OCI-LY7 (cell line): ENCODE results near the gene LHX4. TPM values are rescaled to one million over a fixed set of nuclear protein-coding genes. Genes with fewer than 3 reads are reported as not detected.

ENCODE experiments used
- BruUV-seq: library from RNA; stranded (reverse); fragments of 400-500 nt; replicated peaks from 2 replicates; lab custom pipeline; 2021; lab: Mats Ljungman, UMichigan
- CTCF ChIA-PET: fragments of 300-600 bp; sonication (Branson Sonifier 250); formaldehyde crosslinking; loops from one replicate; lab custom pipeline; 2022; ENCODE audit warnings: antibody characterized with exemption; ENCODE audit not compliant: unreplicated experiment; lab: Charles Lee
- POLR2A ChIA-PET: fragments of 300-600 bp; sonication (Branson Sonifier 250); formaldehyde crosslinking; loops from one replicate; lab custom pipeline; 2022; ENCODE audit warnings: antibody characterized with exemption; lab: Charles Lee
- DNase-seq: peaks from one replicate; pipeline ENCODE4 v3.0.0-alpha.2; 2015; ENCODE audit warnings: low spot score
- H2AFZ ChIP-seq: fragments of 200-600 bp; sonication (generic), shearing (Covaris generic); 2 replicates; pipeline ENCODE4 v1.6.1; 2014; ENCODE audit warnings: mild to moderate bottlenecking, antibody characterized with exemption, low read length, moderate library complexity
- H3K27ac ChIP-seq: fragments of 200-600 bp; sonication (generic); 2 replicates; pipeline ENCODE4 v1.5.1; 2014; ENCODE audit warnings: mixed run types, low read depth, mild to moderate bottlenecking, moderate library complexity, low read length, inconsistent platforms; ENCODE audit not compliant: poor library complexity, severe bottlenecking
- H3K36me3 ChIP-seq: fragments of 200-600 bp; sonication (generic); 2 replicates; pipeline ENCODE4 v1.6.1; 2014; ENCODE audit warnings: mild to moderate bottlenecking, antibody characterized with exemption, low read length, moderate library complexity, mixed read lengths; ENCODE audit not compliant: insufficient read depth
- H3K4me1 ChIP-seq: fragments of 200-600 bp; sonication (generic); 2 replicates; pipeline ENCODE4 v1.5.1; 2014; ENCODE audit warnings: mild to moderate bottlenecking, low read length; ENCODE audit not compliant: insufficient read depth, poor library complexity, severe bottlenecking
- H3K4me2 ChIP-seq: fragments of 200-600 bp; sonication (generic); 2 replicates; pipeline ENCODE4 v1.6.1; 2014; ENCODE audit warnings: mild to moderate bottlenecking, low read length
- H3K4me3 ChIP-seq: fragments of 200-600 bp; sonication (generic); 2 replicates; pipeline ENCODE4 v1.5.1; 2014; ENCODE audit warnings: mild to moderate bottlenecking, low read depth, low read length; ENCODE audit not compliant: poor library complexity, severe bottlenecking
- H3K79me2 ChIP-seq: fragments of 200-600 bp; sonication (generic); 2 replicates; pipeline ENCODE4 v1.6.1; 2016; ENCODE audit warnings: low read depth, mild to moderate bottlenecking, low read length, moderate library complexity, mixed read lengths; ENCODE audit not compliant: insufficient read depth
- H3K9me2 ChIP-seq: fragments of 200-600 bp; sonication (generic); 2 replicates; pipeline ENCODE4 v1.6.1; 2016; ENCODE audit warnings: mild to moderate bottlenecking, low read length, mixed read lengths; ENCODE audit not compliant: insufficient read depth
- H3K9me3 ChIP-seq: fragments of 200-600 bp; sonication (generic); 2 replicates; pipeline ENCODE4 v1.6.1; 2014; ENCODE audit warnings: mild to moderate bottlenecking, mixed run types, low read length, mixed read lengths
- H4K20me1 ChIP-seq: fragments of 200-600 bp; sonication (generic); 2 replicates; pipeline ENCODE4 v1.6.1; 2014; ENCODE audit warnings: mild to moderate bottlenecking, antibody characterized with exemption, low read length, moderate library complexity, mixed read lengths; ENCODE audit not compliant: insufficient read depth
- EZH2phosphoT487 ChIP-seq: fragments of 200-600 bp; sonication (generic); IDR thresholded peaks from 2 replicates; pipeline ENCODE4 v1.6.1; 2018; ENCODE audit warnings: low read depth, borderline replicate concordance, mild to moderate bottlenecking, mixed run types, antibody characterized with exemption, low read length, moderate library complexity, mixed read lengths
- intact Hi-C: fragments of 100-400 bp; cut with micrococcal nuclease; formaldehyde crosslinking; loops from one replicate; pipeline ENCODE4 v1.10.0; 2022; ENCODE audit not compliant: unreplicated experiment
- total RNA-seq, 2 experiments: library from RNA; depleted of rRNA in 1 of 2; stranded (reverse); fragments of >200 nt in 1 of 2; shearing (Covaris generic) in 1 of 2; gene quantifications; 2 replicates each; pipeline ENCODE4 v1.2.3, GENCODE V29; 2014 to 2022
- TF ChIP-seq, protein P1 (sequence below): fragments of 200-600 bp; sonication (generic); conservative IDR thresholded peaks from 2 replicates; pipeline ENCODE4 v1.5.1; 2014; ENCODE audit warnings: mild to moderate bottlenecking, antibody characterized with exemption, low read length, moderate library complexity, mixed read lengths

LHX4 gene
- total RNA-seq, 2 experiments from 2014 or later = 0.06 TPM; not detected in 1

DNA sequence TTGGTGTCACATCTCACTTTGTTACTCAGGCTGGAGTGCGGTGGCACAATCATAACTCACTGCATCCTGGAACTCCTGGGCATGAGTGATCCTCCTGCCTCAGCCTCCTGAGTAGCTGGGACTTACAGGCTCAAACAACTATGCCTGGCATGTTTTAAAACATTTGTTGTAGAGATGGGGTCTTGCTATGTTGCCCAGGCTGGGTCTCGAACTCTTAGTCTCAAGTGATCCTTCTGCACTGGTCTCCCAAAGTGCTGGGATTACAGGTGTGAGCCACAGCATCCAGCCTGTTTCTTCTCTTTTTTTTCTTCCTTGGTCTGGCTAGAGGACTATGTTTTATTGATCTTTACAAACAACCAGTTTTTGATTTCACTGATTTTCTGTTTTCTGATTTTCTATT lies 64.6 kb downstream of the LHX4 start:
- Histone ChIP-seq H2AFZ (no peak overlapping the region), H3K4me3 (no peak overlapping the region), H3K9me2 (no peaks in the 10 kb centered on the region), H3K4me1 (no peaks in the 10 kb centered on the region), H3K36me3 (no peaks in the 10 kb centered on the region; the same call in 1 of the 2 replicates), H3K9me3 (no peaks in the 10 kb centered on the region), H4K20me1 (no peaks in the 10 kb centered on the region), H3K27ac (no peak overlapping the region), H3K79me2 (no peaks in the 10 kb centered on the region), H3K4me2 (no peak overlapping the region)
- no peak for DNase-seq
- POLR2A ChIA-PET = no interaction called here
- no peak for TF ChIP-seq EZH2phosphoT487
- intact Hi-C loops = no loop called here
- CTCF ChIA-PET = no interaction called here
- no TSS peak for BruUV-seq

DNA sequence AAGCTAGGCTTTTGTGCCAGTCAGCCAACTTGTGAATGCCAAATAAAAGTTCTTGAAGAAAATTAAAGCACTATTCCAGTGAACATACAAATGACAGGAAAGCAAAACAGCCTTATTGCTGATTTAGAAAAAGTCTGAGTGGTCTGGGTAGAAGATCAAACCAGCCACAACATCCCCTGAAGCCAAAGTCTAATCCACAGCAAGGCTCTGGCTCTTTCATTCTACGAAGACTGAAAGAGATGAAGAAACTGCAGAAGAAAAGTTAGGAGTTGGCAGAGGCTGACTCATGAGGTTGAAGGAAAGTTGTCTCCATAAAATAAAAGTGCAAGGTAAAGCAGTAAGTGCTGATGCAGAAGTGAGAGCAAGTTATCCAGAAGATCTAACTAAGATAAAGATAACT lies 65.9 kb downstream of the LHX4 start:
- CTCF ChIA-PET = no interaction called here
- POLR2A ChIA-PET = no interaction called here
- Histone ChIP-seq H2AFZ (no peak overlapping the region), H3K9me2 (no peaks in the 10 kb centered on the region), H3K4me2 (no peak overlapping the region), H3K27ac (no peak overlapping the region), H4K20me1 (no peaks in the 10 kb centered on the region), H3K4me3 (no peak overlapping the region), H3K4me1 (no peaks in the 10 kb centered on the region), H3K36me3 (no peaks in the 10 kb centered on the region; the same call in 1 of the 2 replicates), H3K79me2 (no peaks in the 10 kb centered on the region), H3K9me3 (no peaks in the 10 kb centered on the region)
- BruUV-seq = no TSS peak
- no peak for DNase-seq
- intact Hi-C loops = no loop called here
- TF ChIP-seq, protein P1, sequence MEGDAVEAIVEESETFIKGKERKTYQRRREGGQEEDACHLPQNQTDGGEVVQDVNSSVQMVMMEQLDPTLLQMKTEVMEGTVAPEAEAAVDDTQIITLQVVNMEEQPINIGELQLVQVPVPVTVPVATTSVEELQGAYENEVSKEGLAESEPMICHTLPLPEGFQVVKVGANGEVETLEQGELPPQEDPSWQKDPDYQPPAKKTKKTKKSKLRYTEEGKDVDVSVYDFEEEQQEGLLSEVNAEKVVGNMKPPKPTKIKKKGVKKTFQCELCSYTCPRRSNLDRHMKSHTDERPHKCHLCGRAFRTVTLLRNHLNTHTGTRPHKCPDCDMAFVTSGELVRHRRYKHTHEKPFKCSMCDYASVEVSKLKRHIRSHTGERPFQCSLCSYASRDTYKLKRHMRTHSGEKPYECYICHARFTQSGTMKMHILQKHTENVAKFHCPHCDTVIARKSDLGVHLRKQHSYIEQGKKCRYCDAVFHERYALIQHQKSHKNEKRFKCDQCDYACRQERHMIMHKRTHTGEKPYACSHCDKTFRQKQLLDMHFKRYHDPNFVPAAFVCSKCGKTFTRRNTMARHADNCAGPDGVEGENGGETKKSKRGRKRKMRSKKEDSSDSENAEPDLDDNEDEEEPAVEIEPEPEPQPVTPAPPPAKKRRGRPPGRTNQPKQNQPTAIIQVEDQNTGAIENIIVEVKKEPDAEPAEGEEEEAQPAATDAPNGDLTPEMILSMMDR = no peak
- TF ChIP-seq EZH2phosphoT487 = no peak

DNA sequence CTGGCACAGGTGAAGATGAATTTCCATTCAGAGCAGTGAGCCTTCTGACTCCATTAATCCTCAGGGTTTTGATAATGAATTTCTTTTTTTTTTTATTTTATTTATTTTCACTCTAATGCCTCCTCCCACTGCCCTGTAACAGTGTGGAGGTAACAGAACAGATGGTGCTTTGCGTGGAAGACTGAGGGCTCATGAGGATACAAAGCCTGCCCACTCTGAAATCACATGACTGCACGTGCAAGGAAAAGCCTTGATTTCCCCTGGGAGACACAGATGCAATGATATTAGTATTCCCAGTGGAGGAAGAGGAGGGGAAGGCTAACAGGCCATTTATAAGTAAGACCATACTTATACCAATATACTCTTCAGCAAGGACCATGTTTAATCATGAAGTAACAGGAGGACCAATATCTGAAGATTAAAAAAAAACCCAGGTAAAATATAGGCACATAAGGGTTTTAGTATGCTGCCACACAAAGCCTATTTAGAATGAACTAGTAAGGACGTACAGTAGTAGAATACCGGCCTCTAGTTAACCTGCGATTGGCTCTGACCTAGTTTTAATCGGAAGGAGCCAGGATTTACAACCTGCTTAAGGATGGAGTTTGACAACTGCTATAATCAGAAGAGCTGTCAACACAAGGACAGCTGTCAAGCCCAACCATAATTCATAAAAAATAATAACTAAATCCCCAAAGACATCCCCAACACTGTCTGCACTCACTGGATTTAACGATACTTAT lies 69.6 kb downstream of the LHX4 start:
- Histone ChIP-seq H3K4me3 (no peak overlapping the region), H3K4me2 (no peak overlapping the region), H3K4me1 (no peaks in the 10 kb centered on the region), H4K20me1 (no peaks in the 10 kb centered on the region), H3K79me2 (no peaks in the 10 kb centered on the region), H3K27ac (no peak overlapping the region), H2AFZ (no peak overlapping the region), H3K36me3 (no peaks in the 10 kb centered on the region), H3K9me3 (no peaks in the 10 kb centered on the region), H3K9me2 (no peaks in the 10 kb centered on the region)
- no TSS peak for BruUV-seq
- intact Hi-C loops = no loop called here
- ChIA-PET POLR2A (no interaction called here), CTCF (no interaction called here)
- TF ChIP-seq, protein P1 = no peak
- TF ChIP-seq EZH2phosphoT487 = no peak
- DNase-seq = no peak
